AG04449 (cell line): Measurements from ENCODE around the gene PRPF19.

Experiments
- CTCF ChIA-PET: fragments of 350-600 bp; formaldehyde crosslinking; extraction: SDS; loops from one replicate; lab custom pipeline; 2021; ENCODE audit warnings: antibody characterized with exemption; lab: Yijun Ruan, JAX
- POLR2A ChIA-PET: fragments of 400-600, 350-600 bp; formaldehyde crosslinking; extraction: SDS; loops from one replicate; lab custom pipeline; 2020; ENCODE audit warnings: antibody characterized with exemption, inconsistent platforms; lab: Yijun Ruan, JAX
- DNase-seq: peaks from one replicate; pipeline ENCODE4 v3.0.0-alpha.2; 2010; ENCODE audit warnings: low read depth, low spot score
- H3K4me3 ChIP-seq: 2 replicates; pipeline ENCODE4 v1.5.1; 2011; ENCODE audit warnings: low read depth, mild to moderate bottlenecking, control low read depth, low read length
- TF ChIP-seq, protein P1 (sequence below): IDR thresholded peaks from one replicate; pipeline ENCODE4 v1.5.1; 2011; ENCODE audit warnings: mild to moderate bottlenecking, moderate library complexity, low read length, control low read depth, inconsistent platforms; ENCODE audit not compliant: insufficient read depth; ENCODE audit errors: missing control alignments

The PRPF19 gene

GRCh38 chr11:60923800-60924109 lies 17.4 kb upstream of the PRPF19 start:
- H3K4me3 ChIP-seq = peak overlapping the region; percentile 67
- TF ChIP-seq, protein P1, sequence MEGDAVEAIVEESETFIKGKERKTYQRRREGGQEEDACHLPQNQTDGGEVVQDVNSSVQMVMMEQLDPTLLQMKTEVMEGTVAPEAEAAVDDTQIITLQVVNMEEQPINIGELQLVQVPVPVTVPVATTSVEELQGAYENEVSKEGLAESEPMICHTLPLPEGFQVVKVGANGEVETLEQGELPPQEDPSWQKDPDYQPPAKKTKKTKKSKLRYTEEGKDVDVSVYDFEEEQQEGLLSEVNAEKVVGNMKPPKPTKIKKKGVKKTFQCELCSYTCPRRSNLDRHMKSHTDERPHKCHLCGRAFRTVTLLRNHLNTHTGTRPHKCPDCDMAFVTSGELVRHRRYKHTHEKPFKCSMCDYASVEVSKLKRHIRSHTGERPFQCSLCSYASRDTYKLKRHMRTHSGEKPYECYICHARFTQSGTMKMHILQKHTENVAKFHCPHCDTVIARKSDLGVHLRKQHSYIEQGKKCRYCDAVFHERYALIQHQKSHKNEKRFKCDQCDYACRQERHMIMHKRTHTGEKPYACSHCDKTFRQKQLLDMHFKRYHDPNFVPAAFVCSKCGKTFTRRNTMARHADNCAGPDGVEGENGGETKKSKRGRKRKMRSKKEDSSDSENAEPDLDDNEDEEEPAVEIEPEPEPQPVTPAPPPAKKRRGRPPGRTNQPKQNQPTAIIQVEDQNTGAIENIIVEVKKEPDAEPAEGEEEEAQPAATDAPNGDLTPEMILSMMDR = no peak
- CTCF ChIA-PET = interaction anchor here (0.6 to 1.8 kb wide), 7 partner anchors 8 to 263 kb away, joined by 3 to 5 read pairs (median 4); partner anchors contain the start of gene TMEM109
- POLR2A ChIA-PET = interaction anchor here (1.1 kb wide), 1 partner anchor 8 kb away, joined by 5 read pairs; no protein-coding TSS in a partner anchor
- DNase-seq = no peak

DNA sequence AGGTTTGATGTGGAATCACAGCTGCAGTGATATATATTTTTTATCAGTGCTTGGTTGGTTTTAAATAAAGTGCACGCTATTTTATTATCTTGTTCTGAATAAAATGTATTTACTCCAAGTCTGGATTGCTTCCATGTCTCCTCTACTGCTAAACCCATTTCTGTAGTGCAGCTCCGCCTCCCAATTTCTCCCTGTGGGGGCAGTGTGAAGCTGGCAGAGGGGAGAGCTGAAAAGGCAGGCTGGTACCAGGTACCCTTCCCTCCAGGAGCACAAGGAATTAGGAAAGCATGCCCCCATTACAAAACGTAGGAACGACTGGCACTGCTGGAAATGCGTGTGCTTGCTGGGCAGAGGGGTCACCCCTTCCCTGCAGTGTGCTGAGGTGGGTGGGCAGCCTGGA lies 16.9 kb upstream of the PRPF19 start:
- ChIA-PET CTCF (interaction anchor here (1.0 to 1.8 kb wide), 5 partner anchors 8 to 264 kb away, joined by 3 to 5 read pairs (median 4); partner anchors contain the start of gene TMEM109), POLR2A (interaction anchor here (1.1 kb wide), 1 partner anchor 8 kb away, joined by 5 read pairs; no protein-coding TSS in a partner anchor)
- no peak for DNase-seq
- H3K4me3 ChIP-seq = no peak overlapping the region
- TF ChIP-seq, protein P1 = no peak

DNA sequence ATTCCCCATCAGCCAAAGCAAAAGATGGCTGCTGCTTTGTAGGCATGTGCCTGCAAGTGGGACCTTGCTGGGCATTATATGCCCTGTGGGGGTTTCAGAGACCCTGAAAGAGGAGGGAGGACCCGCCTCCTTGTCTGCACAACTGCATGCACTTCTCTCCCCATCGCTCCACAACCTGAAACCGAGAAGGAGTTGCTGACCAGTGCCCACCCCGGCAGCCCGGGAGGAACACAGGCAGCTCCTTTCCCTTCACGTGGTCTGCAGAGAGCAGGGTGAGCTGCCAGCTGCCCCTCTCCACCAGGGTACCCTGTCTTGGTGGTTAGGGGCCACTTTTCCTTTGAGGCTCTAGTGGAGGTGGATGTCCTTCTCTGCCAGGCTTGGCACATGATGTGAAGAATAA lies 16.5 kb upstream of the PRPF19 start:
- ChIA-PET POLR2A (no interaction called here), CTCF (interaction anchor here (1.4 to 1.8 kb wide), 3 partner anchors 7 to 24 kb away, joined by 3 to 5 read pairs (median 4); no protein-coding TSS in a partner anchor)
- no peak overlapping the region for H3K4me3 ChIP-seq
- TF ChIP-seq, protein P1 = no peak
- no peak for DNase-seq

GRCh38 chr11:60921777-60922335 lies 15.5 kb upstream of the PRPF19 start:
- TF ChIP-seq, protein P1 = no peak
- H3K4me3 ChIP-seq = no peak overlapping the region
- ChIA-PET POLR2A (no interaction called here), CTCF (interaction anchor here (0.8 to 1.8 kb wide), 3 partner anchors 16 to 91 kb away, joined by 3 to 5 read pairs (median 4); partner anchors contain the start of gene PRPF19)
- DNase-seq = no peak

DNA sequence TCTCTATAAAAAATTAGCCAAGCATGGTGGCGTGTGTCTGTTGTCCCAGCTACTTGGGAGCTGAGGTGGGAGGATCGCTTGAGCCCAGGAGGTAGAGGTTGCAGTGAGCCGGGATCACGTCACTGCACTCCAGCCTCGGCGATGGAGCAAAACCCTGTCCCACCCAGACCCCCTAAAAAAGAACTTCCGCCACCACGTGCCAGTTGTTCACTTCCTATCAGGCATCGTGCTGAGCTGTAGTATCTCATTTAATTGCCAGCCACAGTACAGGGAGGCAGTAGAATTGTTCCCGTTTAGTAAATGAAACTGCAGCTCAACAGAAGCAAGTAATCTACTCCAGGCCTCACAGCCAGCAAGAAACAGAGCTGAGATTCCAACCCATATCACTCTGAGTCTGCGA lies 14.9 kb upstream of the PRPF19 start:
- no peak for DNase-seq
- TF ChIP-seq, protein P1 = no peak
- no peak overlapping the region for H3K4me3 ChIP-seq
- CTCF ChIA-PET = interaction anchor here (0.8 to 1.8 kb wide), 3 partner anchors 15 to 90 kb away, joined by 3 to 5 read pairs (median 4); partner anchors contain the start of gene PRPF19
- POLR2A ChIA-PET = no interaction called here

- TF ChIP-seq, protein P1 = no peak
- CTCF ChIA-PET = interaction anchor here (1.4 to 1.8 kb wide), 2 partner anchors 16 to 21 kb away, joined by 3 to 5 read pairs; no protein-coding TSS in a partner anchor
- DNase-seq = no peak
- POLR2A ChIA-PET = no interaction called here
- H3K4me3 ChIP-seq = no peak overlapping the region
These were observed 13.6 kb upstream of the PRPF19 start for GRCh38 chr11:60919956-60920355.
